ENCODE data around the gene ANKRD13A. TPM values are rescaled to one million over a fixed set of nuclear protein-coding genes. Genes with fewer than 3 reads are reported as not detected.

The ANKRD13A gene
- polyA plus RNA-seq, 1 of the 3 experiments (the other 2 are of a cell fraction) = 42.8 TPM

DNA sequence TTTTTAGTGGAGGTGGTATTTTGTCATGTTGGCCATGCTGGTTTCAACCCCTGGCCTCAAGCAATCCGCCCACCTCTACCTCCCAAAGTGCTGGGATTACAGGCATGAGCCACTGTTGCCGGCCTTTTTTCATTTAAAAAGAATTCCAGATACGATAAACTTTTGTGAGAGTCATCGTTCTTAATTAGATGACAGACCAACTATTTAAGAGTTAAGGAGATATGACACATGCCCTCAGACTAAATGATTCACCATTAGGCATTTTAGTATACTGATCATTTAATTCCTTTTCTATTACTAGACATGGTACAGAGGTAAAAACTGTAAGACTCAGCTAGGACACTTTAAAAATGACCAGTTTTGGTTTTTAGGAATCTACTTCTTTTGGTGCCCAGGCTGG is 2.4 kb downstream of the ANKRD13A start (continued):
- 0 out of 2 replicates have a peak, but pooled peaks have one; percentile 64 for TF ChIP-seq SIN3A (IDR thresholded peaks at IDR 0.05; ENCODE audit: borderline replicate concordance, low read depth, low read length)
- TF ChIP-seq POLR2AphosphoS5 (IDR thresholded peaks at IDR 0.05; ENCODE audit: low read depth, low read length) = peak; percentile 80; the same call in 1 of the 2 replicates
- TF ChIP-seq EP300 (IDR thresholded peaks at IDR 0.05; ENCODE audit: borderline replicate concordance in 1 of 2, low read depth in 1 of 2, low read length in 1 of 2) = peak in 1 of 2 experiments; percentile 81; a peak in 1 of 4 replicates
- TF ChIP-seq FOXM1 (IDR thresholded peaks at IDR 0.05; ENCODE audit: low read depth) = peak; percentile 40; the same call in 1 of the 2 replicates
- no peak for TF ChIP-seq USF1 (IDR thresholded peaks at IDR 0.05; ENCODE audit: borderline replicate concordance, low read depth)
- TF ChIP-seq NRF1 (IDR thresholded peaks at IDR 0.05; ENCODE audit: low read depth, low read length) = no peak
- TF ChIP-seq PBX3 (IDR thresholded peaks at IDR 0.05) = peak; percentile 94
- TF ChIP-seq RAD21 (IDR thresholded peaks at IDR 0.05; ENCODE audit: low read length) = no peak
- peak; percentile 72; the same call in 1 of the 2 replicates for TF ChIP-seq TEAD4 (IDR thresholded peaks at IDR 0.05; ENCODE audit: borderline replicate concordance, insufficient read depth)
- no peak for TF ChIP-seq RCOR1 (IDR thresholded peaks at IDR 0.05; ENCODE audit: low read length)
- TF ChIP-seq GABPA (IDR thresholded peaks at IDR 0.05; ENCODE audit: low read depth) = no peak
- no peak for TF ChIP-seq EZH2phosphoT487 (IDR thresholded peaks at IDR 0.05; ENCODE audit: borderline replicate concordance, low read depth)
- peak; percentile 59; the same call in 1 of the 2 replicates for TF ChIP-seq NFIC (IDR thresholded peaks at IDR 0.05; ENCODE audit: borderline replicate concordance)
- TF ChIP-seq RXRA (IDR thresholded peaks at IDR 0.05; ENCODE audit: borderline replicate concordance, low read depth) = peak; percentile 62; the same call in 1 of the 2 replicates
- TF ChIP-seq ZBTB33 (IDR thresholded peaks at IDR 0.05; ENCODE audit: borderline replicate concordance, low read depth) = no peak

DNA sequence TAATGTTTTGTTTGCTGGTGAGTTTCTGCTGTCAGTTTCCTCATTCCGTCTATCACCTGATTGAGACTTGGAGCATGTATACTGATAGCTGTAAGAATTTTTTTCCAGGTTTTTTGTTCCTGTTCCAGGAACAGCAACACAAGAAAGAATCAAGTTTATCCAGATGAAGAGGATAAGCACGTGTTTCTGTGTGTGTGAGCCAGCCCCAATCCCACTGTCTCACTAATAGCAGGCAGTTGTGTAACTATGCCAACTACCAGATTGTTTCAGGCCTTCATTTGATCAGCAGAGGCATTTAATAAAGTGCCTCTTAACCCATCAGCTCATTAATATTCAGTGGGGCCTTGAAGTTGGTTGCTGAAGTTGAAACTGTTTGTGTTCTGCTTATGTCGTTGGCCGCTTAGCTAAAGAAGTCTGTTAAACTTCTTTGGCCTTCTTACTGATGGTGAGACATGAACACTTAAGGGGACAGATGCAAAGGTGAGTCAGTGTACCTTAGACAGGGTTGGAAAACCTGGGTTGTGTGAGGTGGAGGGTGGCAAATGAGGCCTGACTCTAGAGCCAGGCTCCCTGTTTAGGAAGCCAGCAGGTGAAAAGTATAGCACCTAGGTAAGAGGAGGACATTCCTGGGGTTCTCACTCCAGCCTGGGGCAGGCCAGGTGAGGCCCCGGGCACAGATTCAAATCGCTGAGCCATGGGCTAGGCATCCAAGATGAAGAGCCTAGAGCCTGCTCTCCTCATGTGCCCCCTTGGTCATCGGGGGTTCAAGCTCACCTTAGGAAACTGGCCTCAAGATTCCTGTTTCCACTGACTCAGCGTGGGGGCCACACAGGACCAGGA is 3.7 kb downstream of the ANKRD13A start:
- no peak for DNase-seq
- Histone ChIP-seq H3K27me3 (ENCODE audit: insufficient read depth) (no peaks in the 10 kb centered on the region), H3F3A (replicated peaks; ENCODE audit: insufficient read depth) (peaks cover 7% of the 10 kb centered on the region), H3K9me2 (no peaks in the 10 kb centered on the region), H3K4me1 (ENCODE audit: control insufficient read depth in 1 of 2, insufficient read depth in 2 of 2, low read depth in 1 of 2, low read length in 1 of 2) (peaks cover 16 to 23% of the 10 kb centered on the region in 2 experiments; a peak in 3 of 4 replicates), H3K9me3 (no peaks in the 10 kb centered on the region), H3K27ac (ENCODE audit: low read depth in 2 of 2, low read length in 1 of 2) (peak overlapping the region in 1 of 2 experiments; percentile 86; a peak in 2 of 4 replicates), H3K36me3 (replicated peaks in 1 of 2; ENCODE audit: control insufficient read depth in 1 of 2, insufficient read depth in 2 of 2, low read length in 1 of 2) (peaks cover 0 to 8% of the 10 kb centered on the region in 2 experiments), H4K20me1 (ENCODE audit: insufficient read depth) (no peaks in the 10 kb centered on the region), H2AFZ (ENCODE audit: low read depth) (no peak overlapping the region), H3K4me2 (peak overlapping the region; percentile 83), H3K79me2 (ENCODE audit: insufficient read depth) (peaks cover 85% of the 10 kb centered on the region), H3K9ac (peak overlapping the region; percentile 24; the same call in 1 of the 2 replicates), H3K4me3 (ENCODE audit: low read depth in 2 of 2, low read length in 1 of 2) (no peak overlapping the region)
- CTCF ChIA-PET = interaction anchor here (0.7 kb wide), 1 partner anchor 96 kb away, joined by 3 read pairs; no protein-coding TSS in a partner anchor
- POLR2A ChIA-PET = interaction anchor here (0.6 kb wide), 1 partner anchor 8 kb away, joined by 5 read pairs; no protein-coding TSS in a partner anchor
- WGBS (ENCODE audit: low lambda C conversion rate) = 81% methylated on average over 7 of the region's 8 CpGs
- TF ChIP-seq RCOR1 (IDR thresholded peaks at IDR 0.05; ENCODE audit: low read length) (no peak), RXRA (IDR thresholded peaks at IDR 0.05; ENCODE audit: borderline replicate concordance, low read depth) (no peak), PBX3 (IDR thresholded peaks at IDR 0.05) (no peak), RFX5 (IDR thresholded peaks at IDR 0.05; ENCODE audit: low read length) (no peak), MEF2A (IDR thresholded peaks at IDR 0.05; ENCODE audit: borderline replicate concordance, low read depth) (no peak)
- TF ChIP-seq, protein P1, sequence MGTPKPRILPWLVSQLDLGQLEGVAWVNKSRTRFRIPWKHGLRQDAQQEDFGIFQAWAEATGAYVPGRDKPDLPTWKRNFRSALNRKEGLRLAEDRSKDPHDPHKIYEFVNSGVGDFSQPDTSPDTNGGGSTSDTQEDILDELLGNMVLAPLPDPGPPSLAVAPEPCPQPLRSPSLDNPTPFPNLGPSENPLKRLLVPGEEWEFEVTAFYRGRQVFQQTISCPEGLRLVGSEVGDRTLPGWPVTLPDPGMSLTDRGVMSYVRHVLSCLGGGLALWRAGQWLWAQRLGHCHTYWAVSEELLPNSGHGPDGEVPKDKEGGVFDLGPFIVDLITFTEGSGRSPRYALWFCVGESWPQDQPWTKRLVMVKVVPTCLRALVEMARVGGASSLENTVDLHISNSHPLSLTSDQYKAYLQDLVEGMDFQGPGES (IDR thresholded peaks at IDR 0.05; ENCODE audit: low read depth, low read length) = no peak

Data from SK-N-SH (cell line).